Neuronal stem cell (in vitro differentiated cells): Measurements from ENCODE around the gene OPRD1.
"Not testable (repeated sequence)": the region's sequence is repeated elsewhere in the genome, so short reads cannot be mapped to it uniquely, and the experiment has no call there.

Experiments
- DNase-seq: peaks from one replicate; pipeline ENCODE4 v3.0.0-alpha.2; 2013; ENCODE audit warnings: low spot score
- H2AFZ ChIP-seq: one replicate; pipeline ENCODE4 v1.6.1; 2013; ENCODE audit warnings: mild to moderate bottlenecking, low read length, inconsistent platforms
- H2AK5ac ChIP-seq: 2 replicates; pipeline ENCODE4 v1.6.1; 2013; ENCODE audit warnings: low read depth, mild to moderate bottlenecking, inconsistent platforms, low read length, moderate library complexity, mixed read lengths
- H2BK120ac ChIP-seq: 2 replicates; pipeline ENCODE4 v1.6.1; 2013; ENCODE audit warnings: low read depth, mild to moderate bottlenecking, inconsistent platforms, low read length, moderate library complexity, mixed read lengths
- H2BK12ac ChIP-seq: one replicate; pipeline ENCODE4 v1.6.1; 2013; ENCODE audit warnings: low read length, inconsistent platforms
- H2BK15ac ChIP-seq: 2 replicates; pipeline ENCODE4 v1.6.1; 2013; ENCODE audit warnings: mild to moderate bottlenecking, low read length, inconsistent platforms, mixed read lengths
- H2BK5ac ChIP-seq: one replicate; pipeline ENCODE4 v1.6.1; 2013; ENCODE audit warnings: inconsistent platforms, mild to moderate bottlenecking, low read length, moderate library complexity
- H3K14ac ChIP-seq: one replicate; pipeline ENCODE4 v1.6.1; 2013; ENCODE audit warnings: low read length, inconsistent platforms
- H3K18ac ChIP-seq: 2 replicates; pipeline ENCODE4 v1.6.1; 2013; ENCODE audit warnings: low read length, inconsistent platforms
- H3K23ac ChIP-seq: 2 replicates; pipeline ENCODE4 v1.6.1; 2013; ENCODE audit warnings: low read depth, mild to moderate bottlenecking, mixed read lengths, low read length, inconsistent platforms; ENCODE audit not compliant: poor library complexity
- H3K27ac ChIP-seq: replicated peaks from 3 replicates; pipeline ENCODE4 v1.5.1; 2013; ENCODE audit warnings: low read length, inconsistent platforms
- H3K27me3 ChIP-seq, 3 experiments: 2 replicates each; pipeline ENCODE4 v1.6.1; 2013; ENCODE audit warnings: low read length in 3 of 3, mild to moderate bottlenecking in 2 of 3, inconsistent platforms in 1 of 3, low read depth in 1 of 3, mixed read lengths in 1 of 3, moderate library complexity in 1 of 3; ENCODE audit not compliant: control insufficient read depth in 3 of 3, insufficient read depth in 3 of 3
- H3K36me3 ChIP-seq, 2 donors: replicated peaks in 1 of 2; 2 replicates each; pipeline ENCODE4 v1.6.1; 2013; ENCODE audit warnings: low read length in 2 of 2; ENCODE audit not compliant: control insufficient read depth in 2 of 2, insufficient read depth in 2 of 2
- H3K4ac ChIP-seq: 2 replicates; pipeline ENCODE4 v1.6.1; 2013; ENCODE audit warnings: inconsistent platforms, mild to moderate bottlenecking, low read length, moderate library complexity
- H3K4me1 ChIP-seq, 2 donors: 1 replicate in 1 of 2; 2 replicates in 1 of 2; pipeline ENCODE4 v1.6.1; 2013; ENCODE audit warnings: low read length in 2 of 2, low read depth in 1 of 2; ENCODE audit not compliant: control insufficient read depth in 2 of 2, insufficient read depth in 1 of 2
- H3K4me2 ChIP-seq: one replicate; pipeline ENCODE4 v1.6.1; 2013; ENCODE audit warnings: mild to moderate bottlenecking, low read length, inconsistent platforms; ENCODE audit not compliant: insufficient read depth, poor library complexity, severe bottlenecking
- H3K4me3 ChIP-seq, 2 donors: 2 replicates each; pipeline ENCODE4 v1.5.1; 2013; ENCODE audit warnings: low read length in 2 of 2, mild to moderate bottlenecking in 2 of 2, inconsistent platforms in 1 of 2, moderate library complexity in 1 of 2
- H3K79me1 ChIP-seq: one replicate; pipeline ENCODE4 v1.6.1; 2013; ENCODE audit warnings: low read depth, mild to moderate bottlenecking, inconsistent platforms, low read length, moderate library complexity
- H3K9ac ChIP-seq: one replicate; pipeline ENCODE4 v1.6.1; 2013; ENCODE audit warnings: mild to moderate bottlenecking, low read depth, low read length, inconsistent platforms; ENCODE audit not compliant: poor library complexity
- H3K9me3 ChIP-seq, 2 donors: replicated peaks in 1 of 2; 2 replicates each; pipeline versions ENCODE3 to v1.6.1; 2013; ENCODE audit warnings: low read length in 2 of 2, mild to moderate bottlenecking in 2 of 2, inconsistent platforms in 1 of 2, low read depth in 1 of 2, mixed read lengths in 1 of 2, moderate library complexity in 1 of 2; ENCODE audit not compliant: control insufficient read depth in 2 of 2, insufficient read depth in 1 of 2
- H4K8ac ChIP-seq: one replicate; pipeline ENCODE4 v1.6.1; 2013; ENCODE audit warnings: low read depth, mild to moderate bottlenecking, inconsistent platforms, low read length, moderate library complexity
- H4K91ac ChIP-seq: one replicate; pipeline ENCODE4 v1.6.1; 2013; ENCODE audit warnings: low read length, low read depth, mild to moderate bottlenecking, inconsistent platforms; ENCODE audit not compliant: poor library complexity
- WGBS, 2 donors: extraction: QIAGEN DNeasy Blood & Tissue Kit; methylation state at CpG; one replicate each; pipeline ENCODE4 v1.1.7; 2013; ENCODE audit warnings: missing lambda C conversion rate in 2 of 2, mixed read lengths in 1 of 2; ENCODE audit not compliant: insufficient read length in 2 of 2, insufficient replicate concordance in 1 of 2; ENCODE audit errors: extremely low coverage in 2 of 2; 5-methylcytosine and 5-hydroxymethylcytosine counted together

Gene OPRD1

DNA sequence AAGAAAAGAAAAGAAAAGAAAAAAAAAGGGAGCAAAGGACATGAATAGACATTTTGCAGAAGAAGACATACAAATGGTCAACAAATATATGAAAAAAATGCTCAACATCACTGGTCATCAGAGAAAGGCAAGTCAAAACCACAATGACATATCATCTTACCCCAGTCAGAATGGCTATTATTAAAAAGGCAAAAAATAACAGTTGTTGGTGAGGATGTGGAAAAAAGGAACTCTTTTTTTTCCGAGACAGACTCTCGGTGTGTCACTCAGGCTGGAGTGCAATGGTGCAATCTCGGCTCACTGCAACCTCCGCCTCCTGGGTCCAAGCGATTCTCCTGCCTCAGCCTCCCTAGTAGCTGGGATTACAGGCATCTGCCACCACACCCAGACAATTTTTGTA is 63.2 kb downstream of the OPRD1 start:
- not testable (repeated sequence) for DNase-seq, H3K9me3 ChIP-seq, H3K4me3 ChIP-seq, H3K4ac ChIP-seq, H3K18ac ChIP-seq, H2BK15ac ChIP-seq, H3K14ac ChIP-seq, H2BK12ac ChIP-seq, H2BK120ac ChIP-seq, H3K27ac ChIP-seq, H3K79me1 ChIP-seq, H2AFZ ChIP-seq, H3K9ac ChIP-seq, H3K23ac ChIP-seq, H3K4me1 ChIP-seq, H3K27me3 ChIP-seq, H4K91ac ChIP-seq, H2AK5ac ChIP-seq, H4K8ac ChIP-seq, H3K36me3 ChIP-seq, H2BK5ac ChIP-seq, H3K4me2 ChIP-seq
- WGBS, 2 donors = no CpG with 5 or more reads among the region's 5 CpGs

DNA sequence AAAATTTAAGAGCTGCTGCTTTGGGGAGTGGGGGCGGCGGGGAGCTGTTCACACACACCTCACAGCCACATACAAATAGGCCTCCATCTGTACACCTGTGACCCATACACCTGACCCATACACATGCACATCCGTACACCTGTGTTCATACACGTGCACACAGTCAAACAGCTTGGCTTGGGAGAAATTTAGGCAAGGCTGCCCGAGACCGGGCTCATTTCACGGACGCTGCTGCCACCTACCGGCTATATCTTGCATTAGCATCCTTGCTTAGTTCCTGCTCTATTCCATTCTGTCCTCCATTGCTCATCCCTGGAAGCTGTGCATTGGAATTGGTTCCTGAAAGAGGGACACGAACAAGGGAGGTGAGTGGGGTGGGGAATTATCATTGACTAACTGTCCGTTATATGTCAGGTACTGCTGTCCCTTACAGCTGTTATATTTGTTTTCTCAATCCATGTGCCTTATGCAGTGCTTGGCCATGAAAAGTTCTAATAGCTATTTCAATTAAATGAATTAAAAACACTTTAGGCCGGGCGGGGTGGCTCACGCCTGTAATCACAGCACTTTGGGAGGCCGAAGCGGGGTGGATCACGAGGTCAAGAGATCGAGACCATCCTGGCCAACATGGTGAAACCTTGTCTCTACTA is 65.3 kb downstream of the OPRD1 start:
- H3K4me3 ChIP-seq = no peak overlapping the region
- no peak overlapping the region for H2AK5ac ChIP-seq
- H3K36me3 ChIP-seq = no peaks in the 10 kb centered on the region
- no peak overlapping the region for H2BK15ac ChIP-seq
- no peak overlapping the region for H4K91ac ChIP-seq
- WGBS, 2 donors = no CpG with 5 or more reads among the region's 18 CpGs
- H3K4me1 ChIP-seq = no peaks in the 10 kb centered on the region
- H3K14ac ChIP-seq = no peak overlapping the region
- H2BK12ac ChIP-seq = no peak overlapping the region
- H3K27ac ChIP-seq = no peak overlapping the region
- no peak overlapping the region for H3K4ac ChIP-seq
- DNase-seq = peak; percentile 81
- no peak overlapping the region for H2BK120ac ChIP-seq
- H3K9ac ChIP-seq = no peak overlapping the region
- H2AFZ ChIP-seq = no peak overlapping the region
- no peaks in the 10 kb centered on the region for H3K9me3 ChIP-seq
- no peak overlapping the region for H3K23ac ChIP-seq
- H3K79me1 ChIP-seq = no peaks in the 10 kb centered on the region
- H2BK5ac ChIP-seq = no peak overlapping the region
- no peak overlapping the region for H4K8ac ChIP-seq
- H3K4me2 ChIP-seq = no peak overlapping the region
- H3K18ac ChIP-seq = no peak overlapping the region
- no peaks in the 10 kb centered on the region for H3K27me3 ChIP-seq

DNA sequence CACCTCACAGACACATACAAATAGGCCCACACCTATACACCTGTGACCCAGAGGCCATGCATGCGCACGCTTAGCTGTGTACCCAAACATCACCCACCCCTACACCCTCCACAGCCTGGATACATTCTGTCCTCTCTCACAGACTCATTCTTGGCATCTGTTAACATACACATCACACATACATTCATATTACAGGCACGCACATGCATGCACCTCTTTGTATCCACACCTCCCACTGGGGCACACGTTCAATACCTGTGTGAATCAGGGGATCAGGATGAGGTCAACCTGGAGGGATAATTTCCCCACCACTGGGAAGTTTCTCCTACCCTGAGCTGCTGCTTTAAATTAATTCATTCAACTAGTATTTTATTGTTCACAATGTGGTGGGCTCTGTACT is 66.8 kb downstream of the OPRD1 start:
- no peak for DNase-seq
- Histone ChIP-seq H3K18ac (no peak overlapping the region), H3K4me1 (peaks cover 0 to under 1% of the 10 kb centered on the region in 2 donors), H2BK15ac (no peak overlapping the region), H3K23ac (no peak overlapping the region), H3K4ac (no peak overlapping the region), H3K14ac (no peak overlapping the region), H3K9ac (no peak overlapping the region), H2BK120ac (no peak overlapping the region), H3K27ac (no peak overlapping the region), H3K9me3 (no peaks in the 10 kb centered on the region), H3K79me1 (no peaks in the 10 kb centered on the region), H3K36me3 (no peaks in the 10 kb centered on the region), H4K91ac (no peak overlapping the region), H3K4me2 (no peak overlapping the region), H3K27me3 (no peaks in the 10 kb centered on the region), H2AK5ac (no peak overlapping the region), H2BK12ac (no peak overlapping the region), H3K4me3 (no peak overlapping the region), H4K8ac (no peak overlapping the region), H2AFZ (no peak overlapping the region), H2BK5ac (no peak overlapping the region)
- WGBS, 2 donors = no CpG with 5 or more reads among the region's 4 CpGs

DNA sequence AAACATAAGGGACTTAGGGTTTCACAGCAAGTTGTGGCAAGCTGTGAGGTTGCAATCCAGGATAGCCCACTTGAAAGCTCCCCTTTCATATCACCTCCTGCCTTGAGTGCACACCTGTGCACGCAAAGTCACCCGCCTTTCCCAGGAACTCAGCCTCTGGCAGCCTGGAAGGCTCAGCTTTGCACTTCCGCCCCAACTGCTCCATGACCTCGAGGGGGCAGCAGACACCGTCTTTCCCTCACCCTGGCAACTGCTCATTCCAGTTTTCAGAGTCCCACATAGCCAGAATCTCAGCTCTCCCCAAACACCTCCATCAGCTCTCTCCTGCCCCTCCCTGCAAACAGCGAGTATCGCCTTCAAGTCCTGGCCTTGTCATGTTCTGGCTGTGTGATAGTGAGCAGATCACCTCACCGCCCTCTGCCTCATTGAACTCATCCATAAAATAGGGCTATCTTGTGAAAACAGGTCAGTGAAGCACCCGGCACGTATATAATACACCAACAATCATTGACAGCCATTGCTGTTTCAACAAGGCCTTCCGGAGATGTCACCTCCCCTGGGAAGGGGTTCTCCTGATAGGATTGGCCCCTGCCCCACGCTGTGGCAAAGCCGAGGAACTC is 70.1 kb downstream of the OPRD1 start:
- no peak overlapping the region for H4K91ac ChIP-seq
- no peak overlapping the region for H3K27ac ChIP-seq
- no peak overlapping the region for H3K4ac ChIP-seq
- no peak overlapping the region for H3K9ac ChIP-seq
- H3K18ac ChIP-seq = peak overlapping the region; percentile 73
- H2AK5ac ChIP-seq = peak overlapping the region; percentile 42
- H3K14ac ChIP-seq = peak overlapping the region; percentile 42
- H2BK12ac ChIP-seq = no peak overlapping the region
- no peak overlapping the region for H3K4me2 ChIP-seq
- DNase-seq = peak; percentile 86
- WGBS, 2 donors = no CpG with 5 or more reads among the region's 13 CpGs
- H2BK120ac ChIP-seq = no peak overlapping the region
- no peaks in the 10 kb centered on the region for H3K79me1 ChIP-seq
- no peaks in the 10 kb centered on the region for H3K9me3 ChIP-seq
- no peak overlapping the region for H4K8ac ChIP-seq
- no peak overlapping the region for H3K23ac ChIP-seq
- H2BK5ac ChIP-seq = no peak overlapping the region
- peaks cover 11 to 13% of the 10 kb centered on the region in 2 donors for H3K4me1 ChIP-seq
- no peak overlapping the region for H3K4me3 ChIP-seq
- H3K36me3 ChIP-seq = no peaks in the 10 kb centered on the region
- H2BK15ac ChIP-seq = no peak overlapping the region
- H2AFZ ChIP-seq = peak overlapping the region; percentile 68
- H3K27me3 ChIP-seq = peaks cover 0 to 8% (median 3%) of the 10 kb centered on the region in 3 experiments
